GM19238 (cell line): ENCODE results near the gene GPR33.
"Not testable (repeated sequence)": the region's sequence is repeated elsewhere in the genome, so short reads cannot be mapped to it uniquely, and the experiment has no call there.

Experiments
- DNase-seq: peaks from one replicate; pipeline ENCODE4 v3.0.0; 2011; ENCODE audit warnings: low spot score; ENCODE audit not compliant: insufficient read length

GPR33 gene, protein sequence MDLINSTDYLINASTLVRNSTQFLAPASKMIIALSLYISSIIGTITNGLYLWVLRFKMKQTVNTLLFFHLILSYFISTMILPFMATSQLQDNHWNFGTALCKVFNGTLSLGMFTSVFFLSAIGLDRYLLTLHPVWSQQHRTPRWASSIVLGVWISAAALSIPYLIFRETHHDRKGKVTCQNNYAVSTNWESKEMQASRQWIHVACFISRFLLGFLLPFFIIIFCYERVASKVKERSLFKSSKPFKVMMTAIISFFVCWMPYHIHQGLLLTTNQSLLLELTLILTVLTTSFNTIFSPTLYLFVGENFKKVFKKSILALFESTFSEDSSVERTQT

GRCh38 chr14:31487886-31488285, at the start of gene GPR33:
Gene GPR33 (minus strand): TSS chr14:31488039. CDS start chr14:31483965, 4,074 bp downstream.
- DNase-seq, result no peak

DNA sequence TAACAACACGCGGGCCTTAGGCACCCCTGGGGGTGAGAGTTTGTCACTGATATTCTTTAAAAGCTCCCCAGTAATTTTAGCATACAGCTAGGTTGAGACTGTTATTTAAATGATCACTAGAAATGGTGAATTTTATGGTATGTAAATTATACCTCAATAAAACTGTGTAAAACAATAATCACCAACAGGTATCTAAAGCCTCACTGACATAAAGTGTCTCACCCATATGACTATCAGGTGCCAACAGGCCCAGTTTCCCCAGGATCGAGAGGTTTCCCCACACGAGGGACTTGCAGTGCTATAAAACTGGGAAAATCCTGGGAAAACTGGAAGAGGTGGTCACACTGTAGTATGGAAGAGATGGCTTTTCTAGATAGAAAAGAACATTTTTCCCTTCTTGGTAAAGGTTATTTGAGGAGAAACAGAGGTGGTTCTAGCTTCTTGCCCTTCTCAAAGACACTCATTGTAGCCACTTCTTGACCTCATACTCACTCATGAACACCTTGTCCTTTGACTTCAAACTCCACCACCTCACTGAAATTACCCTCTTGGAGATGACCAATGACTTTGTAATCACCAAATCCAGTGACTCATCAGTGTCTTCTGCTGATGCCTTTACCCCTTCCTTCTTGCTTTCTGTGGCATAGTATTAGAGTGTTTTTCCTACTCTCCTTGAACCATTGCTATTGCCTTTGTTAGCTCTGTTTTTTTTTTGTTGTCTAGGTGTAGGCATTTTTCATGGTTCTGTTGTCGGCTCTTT, 48.5 kb upstream of the GPR33 start:
- no peak for DNase-seq

- no peak for DNase-seq
Measured at GRCh38 chr14:31530136-31530535, 42.3 kb upstream of the GPR33 start.

GRCh38 chr14:31529053-31529452, 41.2 kb upstream of the GPR33 start:
- DNase-seq, result no peak

- DNase-seq, result no peak
Measured at GRCh38 chr14:31527546-31527945, 39.7 kb upstream of the GPR33 start.

DNA sequence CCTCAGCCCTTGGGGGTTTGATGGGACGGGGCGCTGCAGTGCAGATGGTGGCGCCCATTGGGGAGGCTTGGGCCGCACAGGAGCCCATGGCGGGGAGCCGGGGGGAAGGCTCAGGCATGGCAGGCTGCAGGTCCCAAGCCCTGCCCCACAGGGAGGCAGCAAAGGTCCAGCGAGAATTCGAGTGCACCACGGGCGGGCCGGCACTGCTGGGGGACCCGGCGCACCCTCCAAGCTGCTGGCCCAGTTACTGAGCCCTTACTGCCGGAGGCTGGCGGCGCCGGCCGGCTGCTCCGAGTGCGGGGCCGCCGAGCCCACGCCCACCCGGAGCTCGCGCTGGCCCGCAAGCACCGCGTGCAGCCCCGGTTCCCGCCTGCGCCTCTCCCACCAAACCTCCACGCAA, 39.2 kb upstream of the GPR33 start:
- no peak for DNase-seq

- DNase-seq, result no peak
Measured at GRCh38 chr14:31510855-31511254, 23.0 kb upstream of the GPR33 start.

GRCh38 chr14:31510222-31510621, 22.4 kb upstream of the GPR33 start:
- no peak for DNase-seq

GRCh38 chr14:31508135-31508534, 20.3 kb upstream of the GPR33 start:
- no peak for DNase-seq

DNA sequence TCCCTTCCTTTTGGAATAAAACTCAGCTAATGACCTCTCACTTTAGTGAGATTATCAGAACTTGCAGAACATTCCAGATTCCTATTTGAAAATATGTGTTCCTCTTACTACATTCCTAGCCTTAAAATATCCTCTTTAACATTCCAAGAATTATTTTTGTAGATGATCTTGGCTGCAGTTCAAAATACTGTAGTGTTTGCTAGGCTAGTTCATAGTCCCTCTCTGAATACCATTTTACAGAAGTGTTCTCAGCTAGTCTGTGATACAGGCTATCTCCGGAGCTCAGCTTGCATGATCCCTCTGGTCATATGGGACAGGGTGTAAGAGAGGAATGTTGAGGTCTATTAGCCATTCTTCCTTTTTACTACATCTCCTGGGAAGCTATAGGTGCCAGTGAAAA, 17.6 kb upstream of the GPR33 start:
- DNase-seq, result no peak

DNA sequence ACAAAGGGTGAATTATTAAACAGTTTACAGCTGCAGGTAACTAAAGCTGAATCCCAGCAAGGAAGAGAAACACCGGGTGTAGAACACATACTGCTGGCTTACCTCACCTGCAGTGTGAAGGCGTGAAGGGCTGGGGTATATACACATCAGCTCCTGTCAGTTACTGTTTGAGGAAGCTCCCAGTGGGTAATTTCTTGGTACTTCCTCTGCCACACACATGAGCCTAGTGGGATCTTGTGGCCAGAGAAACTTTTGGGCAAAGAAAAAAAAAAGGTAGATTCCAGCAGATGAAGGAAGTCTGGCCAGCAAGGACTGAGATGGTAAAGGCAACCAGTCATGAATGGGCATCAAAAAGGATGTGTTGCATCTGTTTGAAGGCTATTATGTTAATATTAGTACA, 14.0 kb upstream of the GPR33 start:
- no peak for DNase-seq

DNA sequence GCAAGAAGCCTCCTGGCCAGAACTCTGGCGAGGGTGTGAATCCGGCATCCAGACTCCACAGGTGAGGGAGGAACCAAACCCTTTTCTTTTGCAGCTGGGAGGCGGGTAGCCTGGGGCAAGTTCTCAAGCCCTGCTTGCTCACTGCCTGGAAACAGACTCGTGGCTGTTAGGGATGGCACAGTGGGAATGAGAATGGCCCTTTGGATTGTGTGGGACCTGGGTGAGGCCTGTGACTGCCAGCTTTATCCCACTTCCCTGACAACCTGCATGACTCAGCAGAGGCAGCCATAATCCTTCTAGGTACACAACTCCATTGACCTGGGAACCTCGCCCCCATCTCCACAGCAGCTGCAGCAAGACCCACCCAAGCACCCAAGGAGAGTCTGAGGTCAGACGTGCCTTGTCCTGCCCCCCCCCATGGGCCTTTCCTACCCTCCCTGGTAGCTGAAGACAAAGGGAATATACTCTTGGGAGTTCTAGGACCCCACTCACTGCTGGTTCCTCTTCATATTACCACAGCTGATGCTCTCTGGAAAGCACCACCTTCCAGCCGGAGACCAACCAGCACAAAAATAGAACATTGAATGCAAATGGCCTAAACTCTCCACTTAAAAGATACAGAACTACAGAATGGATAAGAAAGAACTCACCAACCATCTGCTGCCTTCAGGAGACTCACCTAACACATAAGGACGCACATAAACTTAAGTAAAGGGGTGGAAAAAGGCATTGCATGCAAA, 5.1 kb upstream of the GPR33 start:
- DNase-seq, result no peak

GRCh38 chr14:31489691-31490090, 1.9 kb upstream of the GPR33 start:
- no peak for DNase-seq

DNA sequence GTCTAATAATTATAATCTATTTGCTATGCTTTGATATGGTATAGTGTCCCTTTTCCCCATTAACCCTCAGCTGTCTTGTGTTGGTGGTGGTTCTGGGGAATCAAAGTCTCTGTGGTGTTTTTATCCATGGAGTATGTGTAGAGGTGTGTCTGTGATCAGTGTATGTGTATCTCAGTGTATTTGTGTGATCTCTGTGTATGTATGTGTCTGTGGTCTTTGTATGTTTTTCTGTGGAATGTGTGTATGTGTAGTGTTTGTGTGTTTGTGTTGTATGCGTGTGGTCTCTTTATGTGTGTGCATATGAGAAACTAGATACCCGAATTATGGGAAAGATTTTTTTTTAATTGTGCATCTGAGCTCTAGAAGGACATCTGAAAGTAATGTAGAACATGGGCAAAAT, 1.1 kb downstream of the GPR33 start:
- no peak for DNase-seq

GRCh38 chr14:31484754-31485153, 3.1 kb downstream of the GPR33 start:
- no peak for DNase-seq

DNA sequence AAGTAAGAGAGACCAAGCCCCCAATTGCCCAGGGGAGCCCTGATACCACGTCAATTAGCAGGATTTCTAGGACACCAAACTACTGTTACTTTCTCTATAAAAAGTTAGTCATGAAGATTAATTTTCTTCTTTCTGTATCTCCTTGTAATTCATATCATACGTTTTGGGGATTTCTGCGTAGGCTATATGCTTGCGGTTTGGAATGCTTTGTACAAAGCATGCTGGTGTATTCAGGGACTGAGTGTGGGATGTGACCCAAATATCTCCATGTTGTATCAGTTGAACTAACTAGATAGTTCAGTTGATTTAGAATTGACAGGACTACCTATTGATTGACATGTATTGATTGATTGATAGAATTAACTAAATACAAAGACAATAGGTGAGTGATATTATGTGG, 7.7 kb downstream of the GPR33 start:
- no peak for DNase-seq

GRCh38 chr14:31479027-31479426, 8.8 kb downstream of the GPR33 start:
- DNase-seq, result no peak

- DNase-seq, result no peak
Measured at GRCh38 chr14:31477248-31477647, 10.6 kb downstream of the GPR33 start.

- no peak for DNase-seq
Measured at GRCh38 chr14:31476131-31476866, 11.5 kb downstream of the GPR33 start.

DNA sequence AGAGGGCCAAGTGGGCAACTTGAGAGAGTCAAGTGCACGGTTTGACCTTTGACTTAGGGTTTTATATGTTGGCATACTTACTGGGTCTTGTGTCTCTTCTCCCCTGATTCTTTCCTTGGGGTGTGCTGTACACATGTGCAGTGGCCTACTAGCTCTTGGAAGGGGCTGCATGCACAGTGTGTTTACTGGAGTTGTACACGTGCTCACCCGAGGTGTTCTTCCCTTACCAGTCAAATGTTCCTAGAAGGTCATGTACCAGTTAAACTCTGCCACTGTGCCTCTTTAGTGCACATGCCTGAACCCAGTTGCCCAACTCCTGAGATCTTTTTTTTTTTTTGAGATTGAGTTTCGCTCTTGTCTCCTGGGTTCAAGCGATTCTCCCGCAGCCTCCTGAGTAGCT, 21.3 kb downstream of the GPR33 start:
- no peak for DNase-seq

- no peak for DNase-seq
Measured at GRCh38 chr14:31465111-31465510, 22.7 kb downstream of the GPR33 start.

DNA sequence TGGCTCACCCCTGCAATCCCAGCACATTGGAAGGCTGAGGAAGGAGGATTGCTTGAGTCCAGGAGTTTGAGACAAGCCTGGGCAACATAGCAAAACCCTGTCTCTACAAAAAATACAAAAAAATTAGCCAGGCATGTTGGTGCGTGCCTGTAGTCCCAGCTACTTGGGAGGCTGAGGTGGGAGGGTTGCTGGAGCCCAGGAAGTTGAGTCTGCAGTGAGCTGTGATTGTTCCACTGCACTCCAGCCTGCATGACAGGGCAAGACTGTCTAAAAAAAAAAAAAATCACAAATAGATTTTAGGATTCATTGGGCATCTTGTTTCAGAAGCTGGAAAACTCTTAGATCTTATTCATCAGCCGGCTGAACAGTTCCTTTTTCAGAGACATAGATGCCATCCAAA, 25.4 kb downstream of the GPR33 start:
- DNase-seq, result not testable (repeated sequence)
